Vagina (tissue), 2 donors: ENCODE results near the gene BMP2.

Source experiments
- POLR2A ChIP-seq, 2 donors: fragments of 450-650 bp; IDR thresholded peaks; one replicate each; pipeline ENCODE4 v1.6.1; 2017; ENCODE audit warnings: antibody characterized with exemption in 2 of 2, mild to moderate bottlenecking in 2 of 2, moderate library complexity in 2 of 2
- TF ChIP-seq, protein P1 (sequence below), 3 experiments: fragments of 450-650 bp in 2 of 3; fragments of 200-600 bp in 1 of 3; sonication (generic) in 1 of 3; IDR thresholded peaks; one replicate each; pipeline ENCODE4 v1.5.1; 2017 to 2019; ENCODE audit warnings: antibody characterized with exemption in 3 of 3, mild to moderate bottlenecking in 2 of 3, moderate library complexity in 2 of 3

GRCh38 chr20:6824401-6824800, 56.9 kb downstream of the BMP2 start:
- TF ChIP-seq, protein P1, sequence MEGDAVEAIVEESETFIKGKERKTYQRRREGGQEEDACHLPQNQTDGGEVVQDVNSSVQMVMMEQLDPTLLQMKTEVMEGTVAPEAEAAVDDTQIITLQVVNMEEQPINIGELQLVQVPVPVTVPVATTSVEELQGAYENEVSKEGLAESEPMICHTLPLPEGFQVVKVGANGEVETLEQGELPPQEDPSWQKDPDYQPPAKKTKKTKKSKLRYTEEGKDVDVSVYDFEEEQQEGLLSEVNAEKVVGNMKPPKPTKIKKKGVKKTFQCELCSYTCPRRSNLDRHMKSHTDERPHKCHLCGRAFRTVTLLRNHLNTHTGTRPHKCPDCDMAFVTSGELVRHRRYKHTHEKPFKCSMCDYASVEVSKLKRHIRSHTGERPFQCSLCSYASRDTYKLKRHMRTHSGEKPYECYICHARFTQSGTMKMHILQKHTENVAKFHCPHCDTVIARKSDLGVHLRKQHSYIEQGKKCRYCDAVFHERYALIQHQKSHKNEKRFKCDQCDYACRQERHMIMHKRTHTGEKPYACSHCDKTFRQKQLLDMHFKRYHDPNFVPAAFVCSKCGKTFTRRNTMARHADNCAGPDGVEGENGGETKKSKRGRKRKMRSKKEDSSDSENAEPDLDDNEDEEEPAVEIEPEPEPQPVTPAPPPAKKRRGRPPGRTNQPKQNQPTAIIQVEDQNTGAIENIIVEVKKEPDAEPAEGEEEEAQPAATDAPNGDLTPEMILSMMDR (IDR thresholded peaks at IDR 0.05): no peak
- TF ChIP-seq POLR2A (IDR thresholded peaks at IDR 0.05): no peak
